Uterus (tissue), 4 donors: ENCODE measurements around the gene SLC36A3. TPM values are rescaled to one million over a fixed set of nuclear protein-coding genes. Genes with fewer than 3 reads are reported as not detected.

Experiments
- DNase-seq, 2 donors: peaks; one replicate each; pipeline ENCODE4 v3.0.0-alpha.2; 2019 to 2020
- H3K27ac ChIP-seq, 2 donors: fragments of 200-600 bp; sonication (generic); 1 replicate in 1 of 2; 2 replicates in 1 of 2; pipeline ENCODE4 v1.5.1; 2016 to 2018
- H3K27me3 ChIP-seq, 2 donors: fragments of 200-600 bp; sonication (generic); one replicate each; pipeline ENCODE4 v1.5.1; 2018 to 2019; ENCODE audit warnings: control low read depth in 1 of 2
- H3K36me3 ChIP-seq, 2 donors: fragments of 200-600 bp; sonication (generic); one replicate each; pipeline ENCODE4 v1.5.1; 2019; ENCODE audit warnings: control low read depth in 1 of 2
- H3K4me1 ChIP-seq, 2 donors: fragments of 200-600 bp; sonication (generic); one replicate each; pipeline ENCODE4 v1.5.1; 2018 to 2019; ENCODE audit warnings: control low read depth in 1 of 2
- H3K4me3 ChIP-seq, 2 donors: fragments of 200-600 bp; sonication (generic); 1 replicate in 1 of 2; 2 replicates in 1 of 2; pipeline ENCODE4 v1.5.1; 2018 to 2019; ENCODE audit warnings: mild to moderate bottlenecking in 1 of 2
- H3K9me3 ChIP-seq, 2 donors: fragments of 200-600 bp; sonication (generic); one replicate each; pipeline ENCODE4 v1.5.1; 2019; ENCODE audit warnings: control low read depth in 1 of 2
- POLR2A ChIP-seq, 2 donors: fragments of 450-650 bp; IDR thresholded peaks; one replicate each; pipeline ENCODE4 v1.6.1; 2016; ENCODE audit warnings: antibody characterized with exemption in 2 of 2, mild to moderate bottlenecking in 1 of 2, moderate library complexity in 1 of 2
- intact Hi-C: fragments of 100-400 bp; cut with DNase I; formaldehyde crosslinking; loops from one replicate; pipeline ENCODE4 v1.15.1; 2023; ENCODE audit warnings: low total_unique reads
- total RNA-seq, 4 donors: library from RNA; depleted of rRNA in 3 of 4; stranded (reverse); fragments of >200 nt in 3 of 4; gene quantifications; one replicate each; pipeline versions ENCODE4 v1.1.0 to v1.2.4, GENCODE V29; 2014 to 2023
- TF ChIP-seq, protein P1 (sequence below), 4 experiments: fragments of 200-600 bp in 2 of 4; fragments of 450-650 bp in 2 of 4; sonication (generic) in 2 of 4; IDR thresholded peaks; one replicate each; pipeline ENCODE4 v1.5.1; 2016 to 2019; ENCODE audit warnings: antibody characterized with exemption in 4 of 4, mild to moderate bottlenecking in 2 of 4, moderate library complexity in 1 of 4
- donor health status: DM: yes; HTN: yes; CAD: no.

The SLC36A3 gene
- total RNA-seq, 4 donors from 2014 or later, result not detected

DNA sequence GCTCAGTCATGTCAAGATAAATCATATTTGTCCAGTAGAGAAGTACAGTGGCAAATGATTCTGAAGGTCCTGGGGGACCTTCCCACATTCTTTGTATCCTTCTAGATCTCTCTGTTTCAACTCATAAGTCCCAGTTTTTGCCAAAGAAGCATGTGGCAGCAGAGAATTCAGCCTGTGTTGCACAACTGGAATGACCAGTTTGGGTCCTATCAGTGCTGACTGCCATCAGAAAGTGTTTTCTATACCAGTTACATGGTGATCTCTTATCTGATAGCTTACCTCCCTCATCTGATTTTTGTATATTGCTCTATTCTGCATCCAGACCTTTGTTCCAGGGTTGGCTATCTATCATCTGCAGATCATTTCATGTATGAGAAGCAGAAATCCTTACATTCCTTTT lies 28.9 kb downstream of the SLC36A3 start:
- Histone ChIP-seq H3K9me3 (no peaks in the 10 kb centered on the region), H3K27ac (no peak overlapping the region), H3K27me3 (no peaks in the 10 kb centered on the region), H3K4me3 (no peak overlapping the region), H3K36me3 (no peaks in the 10 kb centered on the region), H3K4me1 (no peaks in the 10 kb centered on the region)
- intact Hi-C loops, result no loop called here
- no peak for TF ChIP-seq POLR2A (IDR thresholded peaks at IDR 0.05)
- TF ChIP-seq, protein P1, sequence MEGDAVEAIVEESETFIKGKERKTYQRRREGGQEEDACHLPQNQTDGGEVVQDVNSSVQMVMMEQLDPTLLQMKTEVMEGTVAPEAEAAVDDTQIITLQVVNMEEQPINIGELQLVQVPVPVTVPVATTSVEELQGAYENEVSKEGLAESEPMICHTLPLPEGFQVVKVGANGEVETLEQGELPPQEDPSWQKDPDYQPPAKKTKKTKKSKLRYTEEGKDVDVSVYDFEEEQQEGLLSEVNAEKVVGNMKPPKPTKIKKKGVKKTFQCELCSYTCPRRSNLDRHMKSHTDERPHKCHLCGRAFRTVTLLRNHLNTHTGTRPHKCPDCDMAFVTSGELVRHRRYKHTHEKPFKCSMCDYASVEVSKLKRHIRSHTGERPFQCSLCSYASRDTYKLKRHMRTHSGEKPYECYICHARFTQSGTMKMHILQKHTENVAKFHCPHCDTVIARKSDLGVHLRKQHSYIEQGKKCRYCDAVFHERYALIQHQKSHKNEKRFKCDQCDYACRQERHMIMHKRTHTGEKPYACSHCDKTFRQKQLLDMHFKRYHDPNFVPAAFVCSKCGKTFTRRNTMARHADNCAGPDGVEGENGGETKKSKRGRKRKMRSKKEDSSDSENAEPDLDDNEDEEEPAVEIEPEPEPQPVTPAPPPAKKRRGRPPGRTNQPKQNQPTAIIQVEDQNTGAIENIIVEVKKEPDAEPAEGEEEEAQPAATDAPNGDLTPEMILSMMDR (IDR thresholded peaks at IDR 0.05), result no peak
- no peak for DNase-seq

DNA sequence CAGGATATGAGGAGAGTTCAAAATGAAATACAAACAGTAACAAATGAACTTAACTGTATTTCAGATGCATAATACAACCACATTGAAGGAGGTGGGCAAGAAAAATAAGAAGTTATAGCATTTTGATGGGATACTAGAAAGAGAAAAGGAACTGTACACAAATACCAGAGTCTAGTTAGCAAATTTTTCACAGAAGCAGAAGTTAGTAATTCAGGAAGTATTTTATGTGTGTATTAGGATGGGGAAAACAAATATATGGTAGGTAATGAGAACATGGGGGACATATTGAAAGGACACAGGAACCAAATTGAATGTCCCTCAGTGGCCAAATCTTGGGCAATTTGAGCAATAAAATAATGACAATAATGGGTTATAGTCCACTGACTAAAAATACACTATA lies 32.2 kb downstream of the SLC36A3 start:
- Histone ChIP-seq H3K4me1 (no peaks in the 10 kb centered on the region), H3K4me3 (no peak overlapping the region), H3K27ac (no peak overlapping the region), H3K27me3 (no peaks in the 10 kb centered on the region), H3K36me3 (no peaks in the 10 kb centered on the region), H3K9me3 (no peaks in the 10 kb centered on the region)
- no peak for DNase-seq
- TF ChIP-seq, protein P1 (IDR thresholded peaks at IDR 0.05), result no peak
- TF ChIP-seq POLR2A (IDR thresholded peaks at IDR 0.05), result no peak
- intact Hi-C loops, result no loop called here

DNA sequence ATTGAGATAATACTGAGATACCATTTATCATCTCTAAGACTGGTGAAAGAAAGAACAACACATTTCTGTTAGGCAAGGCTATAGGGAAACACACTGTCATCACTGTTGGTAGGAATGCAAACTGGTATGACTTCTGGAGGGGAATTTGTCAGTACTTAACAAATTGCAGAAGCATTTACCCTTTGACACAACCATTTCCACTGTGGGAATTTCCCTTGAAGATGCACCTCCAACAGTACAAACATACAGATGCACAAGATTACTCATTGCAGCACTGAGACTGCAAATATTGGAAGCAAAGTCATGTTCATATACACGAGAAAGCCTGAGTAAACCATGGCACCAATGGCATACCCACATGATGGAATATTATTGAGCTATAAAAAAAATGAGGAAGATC lies 33.0 kb downstream of the SLC36A3 start:
- Histone ChIP-seq H3K4me1 (no peaks in the 10 kb centered on the region), H3K36me3 (no peaks in the 10 kb centered on the region), H3K27ac (no peak overlapping the region), H3K27me3 (no peaks in the 10 kb centered on the region), H3K4me3 (no peak overlapping the region), H3K9me3 (no peaks in the 10 kb centered on the region)
- intact Hi-C loops, result no loop called here
- no peak for DNase-seq
- TF ChIP-seq POLR2A (IDR thresholded peaks at IDR 0.05), result no peak
- TF ChIP-seq, protein P1 (IDR thresholded peaks at IDR 0.05), result no peak

DNA sequence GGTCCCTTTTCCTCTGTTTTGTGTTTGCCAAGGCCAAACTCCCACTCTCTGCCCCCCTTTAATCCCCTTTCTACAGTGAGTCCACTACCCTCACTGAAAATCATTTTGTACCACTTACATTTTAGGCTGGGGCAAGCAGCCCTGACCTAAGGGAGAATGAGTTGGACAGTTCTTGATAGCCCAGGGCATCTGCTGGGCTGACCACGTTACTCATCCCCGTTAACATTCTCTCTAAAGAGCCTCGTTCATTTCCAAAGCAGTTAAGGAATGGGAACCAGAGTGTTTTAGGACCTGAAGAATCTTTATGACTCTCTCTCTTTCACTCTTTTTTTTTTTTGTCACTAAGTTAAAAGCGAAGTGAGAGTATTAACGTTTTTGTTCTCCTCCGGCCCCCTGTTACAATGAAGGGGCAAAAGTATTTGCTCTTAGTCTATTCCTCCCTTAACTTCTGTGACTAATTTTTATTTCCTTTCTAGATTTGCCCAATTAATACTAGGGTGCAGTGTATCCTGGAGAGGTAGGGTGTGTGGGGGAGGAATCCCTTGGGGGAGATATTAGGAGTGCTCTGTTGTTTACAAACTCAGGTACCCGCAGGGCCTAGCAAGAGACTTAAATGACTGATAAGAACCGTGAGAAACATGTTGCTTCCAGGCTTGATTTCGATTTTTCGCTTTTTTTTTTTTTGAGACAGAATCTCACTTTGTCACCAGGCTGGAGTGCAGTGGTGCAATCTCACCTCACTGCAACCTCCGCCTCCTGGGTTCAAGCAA lies 35.9 kb downstream of the SLC36A3 start:
- TF ChIP-seq, protein P1 (IDR thresholded peaks at IDR 0.05), result no peak
- TF ChIP-seq POLR2A (IDR thresholded peaks at IDR 0.05), result no peak
- H3K9me3 ChIP-seq, result no peaks in the 10 kb centered on the region
- H3K4me3 ChIP-seq, result no peak overlapping the region
- no peak for DNase-seq
- no peak overlapping the region for H3K27ac ChIP-seq
- intact Hi-C loops, result no loop called here
- no peaks in the 10 kb centered on the region for H3K36me3 ChIP-seq
- no peaks in the 10 kb centered on the region for H3K27me3 ChIP-seq
- H3K4me1 ChIP-seq, result no peaks in the 10 kb centered on the region

DNA sequence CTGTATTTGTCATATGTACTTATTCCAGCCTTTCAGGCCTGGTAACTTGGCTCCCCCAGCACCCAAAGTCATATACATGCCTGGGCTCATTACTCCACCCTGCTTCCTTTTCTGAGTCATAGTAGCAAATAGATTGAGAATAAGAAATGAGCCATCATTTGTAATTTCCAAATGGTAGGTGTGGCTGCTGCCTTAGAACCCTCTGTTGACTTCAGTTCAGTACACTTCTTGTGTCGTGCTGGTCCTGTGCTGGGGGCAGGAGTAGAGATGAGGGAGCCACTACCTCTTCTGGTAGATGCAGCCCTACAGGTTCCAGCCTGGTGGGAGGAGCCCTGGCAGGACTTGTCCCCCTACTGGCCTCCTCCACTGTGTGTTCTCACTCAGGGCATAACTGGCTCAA lies 39.5 kb downstream of the SLC36A3 start:
- no peak overlapping the region for H3K4me3 ChIP-seq
- H3K36me3 ChIP-seq, result no peaks in the 10 kb centered on the region
- TF ChIP-seq, protein P1 (IDR thresholded peaks at IDR 0.05), result no peak
- no peak for TF ChIP-seq POLR2A (IDR thresholded peaks at IDR 0.05)
- no peaks in the 10 kb centered on the region for H3K4me1 ChIP-seq
- no peaks in the 10 kb centered on the region for H3K9me3 ChIP-seq
- intact Hi-C loops, result no loop called here
- no peaks in the 10 kb centered on the region for H3K27me3 ChIP-seq
- H3K27ac ChIP-seq, result no peak overlapping the region
- no peak for DNase-seq
